ENCODE results near the gene VSNL1.

The VSNL1 gene

DNA sequence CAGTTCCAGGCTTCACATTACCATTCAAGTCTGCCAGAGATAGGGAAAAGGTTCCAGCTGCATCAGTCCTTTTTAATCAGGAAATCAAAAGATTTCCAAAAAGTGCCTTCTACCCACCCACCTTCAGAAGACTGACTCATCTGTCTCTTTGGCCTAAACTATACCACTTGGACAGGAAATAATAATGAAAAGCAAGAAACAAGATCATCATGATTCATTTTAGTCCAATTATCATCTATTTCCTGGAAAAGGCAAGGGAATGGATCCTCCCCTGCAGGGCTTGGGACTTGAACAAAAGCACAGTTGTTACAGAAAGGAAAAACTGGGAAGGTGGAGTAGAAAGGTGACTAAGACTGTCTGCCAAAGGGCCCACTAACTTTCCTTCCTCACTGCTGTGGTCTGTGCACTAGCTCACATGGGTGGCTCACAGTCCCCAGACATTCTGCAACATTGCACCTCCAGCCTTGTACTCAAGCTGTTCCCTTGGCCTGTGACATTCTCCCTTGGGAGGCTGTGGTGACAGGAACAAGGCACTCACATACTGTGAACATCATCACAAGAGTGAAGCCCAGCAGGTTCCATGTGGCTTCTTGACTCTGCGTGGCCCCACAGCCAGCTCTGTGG is 75.3 kb downstream of the VSNL1 start:
- DNase-seq = no peak

DNA sequence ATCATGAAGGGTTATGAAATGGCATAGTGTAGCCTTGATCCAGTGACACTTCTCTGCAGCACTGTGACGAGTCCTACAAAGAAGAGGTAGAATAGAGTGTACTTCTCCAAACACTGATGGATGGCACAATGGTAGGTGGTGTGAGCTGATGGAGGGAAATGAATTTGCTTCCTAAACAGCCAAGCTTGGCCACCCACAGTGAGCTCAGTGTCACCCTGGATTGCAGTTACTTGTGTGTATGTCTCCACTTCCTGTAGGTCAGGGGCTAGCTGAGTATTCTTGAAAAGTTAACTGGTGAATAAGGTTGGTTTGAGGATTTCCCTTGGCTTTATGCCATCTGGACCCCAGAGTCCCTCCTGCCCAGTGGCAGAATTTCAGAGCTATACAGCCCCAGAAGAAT is 75.9 kb downstream of the VSNL1 start:
- no peak for DNase-seq

DNA sequence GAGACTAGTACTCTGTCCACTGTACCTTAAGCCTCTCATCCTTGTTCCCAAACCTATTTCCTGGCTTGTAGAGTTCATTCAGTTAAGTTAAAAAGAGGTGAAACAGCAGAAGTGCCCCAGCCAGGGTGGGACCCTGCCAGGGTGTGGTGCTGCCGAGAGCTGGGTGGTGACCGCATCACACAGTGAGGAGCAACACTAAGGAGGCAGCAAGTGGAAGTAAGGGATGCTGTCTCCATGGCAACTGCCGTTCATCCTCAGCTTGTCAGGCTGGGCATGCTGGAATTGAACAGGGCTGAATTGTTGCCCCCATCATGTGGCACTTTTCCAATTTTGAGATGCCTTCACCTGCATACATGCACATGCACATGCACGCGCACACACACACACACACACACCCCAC is 77.0 kb downstream of the VSNL1 start:
- no peak for DNase-seq

DNA sequence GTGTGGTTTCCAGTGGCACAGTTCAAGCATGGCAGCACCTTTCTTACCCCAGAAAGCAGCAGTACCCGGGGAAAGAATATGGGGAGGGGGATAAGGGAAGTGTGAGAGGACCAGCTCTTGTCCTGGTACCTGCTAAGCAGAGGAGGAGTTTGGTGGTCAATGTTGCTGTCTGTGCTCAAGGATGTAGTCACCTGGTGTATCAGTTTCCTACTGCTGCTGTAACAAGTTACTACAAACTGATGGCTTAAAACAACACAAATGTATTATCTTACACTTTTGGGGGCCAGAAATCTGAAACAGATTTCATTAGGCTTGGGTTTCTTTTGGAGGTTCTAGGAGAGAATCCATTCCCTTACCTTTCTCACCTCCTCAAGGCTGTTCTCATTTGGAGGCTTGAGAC is 77.5 kb downstream of the VSNL1 start:
- no peak for DNase-seq

DNA sequence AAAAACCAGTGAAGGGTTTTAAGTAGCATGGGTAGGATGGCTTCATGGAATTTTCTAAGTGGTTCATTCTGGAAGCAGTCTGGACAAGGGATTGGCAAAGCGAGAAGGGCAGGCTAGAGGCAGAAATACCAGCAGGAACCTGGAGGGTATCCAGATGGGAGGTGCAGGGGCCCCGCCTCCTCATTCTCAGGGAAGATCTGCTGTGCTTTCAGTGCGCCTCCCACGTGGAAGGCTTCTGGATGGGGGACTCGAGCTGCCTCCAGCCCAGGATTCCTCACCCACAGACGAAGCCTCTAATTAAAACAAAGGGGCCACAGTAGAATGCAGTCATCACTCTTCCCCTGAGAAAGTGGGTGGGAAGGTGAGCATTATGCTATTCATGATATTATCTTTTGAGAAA is 79.8 kb downstream of the VSNL1 start:
- no peak for DNase-seq

DNA sequence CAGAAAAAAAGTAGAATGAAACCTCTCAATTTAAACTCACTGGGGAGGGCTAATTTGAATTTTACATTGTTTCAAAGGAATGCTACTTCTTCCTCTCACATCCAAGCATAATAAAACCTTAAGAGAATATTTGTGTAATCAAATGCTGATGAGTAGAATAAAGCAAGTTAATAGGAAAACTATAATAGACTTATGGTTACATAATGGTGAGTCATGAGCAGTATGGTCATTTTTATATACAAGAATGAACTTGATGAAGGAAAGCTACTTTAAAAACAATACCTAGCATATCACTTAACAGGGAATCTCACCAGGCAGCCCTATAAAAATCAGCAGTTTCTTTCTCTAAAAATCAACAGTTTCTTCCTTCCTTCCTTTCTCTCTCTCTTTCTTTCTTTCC is 80.3 kb downstream of the VSNL1 start:
- DNase-seq = no peak

DNA sequence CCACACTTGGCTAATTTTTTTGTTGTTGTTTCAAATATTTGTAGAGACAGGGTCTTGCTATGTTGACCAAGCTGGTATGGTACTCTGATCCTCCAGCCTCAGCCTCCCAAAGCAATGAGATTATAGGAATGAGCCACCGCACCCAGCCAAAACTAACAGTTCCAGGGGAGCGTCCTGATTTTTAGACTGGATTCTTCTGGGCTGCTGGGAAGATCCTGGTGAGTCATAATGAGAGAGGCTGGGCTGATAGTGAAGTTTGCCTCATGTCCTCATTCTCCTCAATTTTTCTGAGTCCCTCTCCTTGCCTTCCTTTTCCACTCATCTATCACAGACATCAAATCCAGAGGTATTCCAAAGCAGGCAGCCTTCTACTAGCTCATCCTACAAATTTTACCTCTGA is 81.3 kb downstream of the VSNL1 start:
- no peak for DNase-seq

DNA sequence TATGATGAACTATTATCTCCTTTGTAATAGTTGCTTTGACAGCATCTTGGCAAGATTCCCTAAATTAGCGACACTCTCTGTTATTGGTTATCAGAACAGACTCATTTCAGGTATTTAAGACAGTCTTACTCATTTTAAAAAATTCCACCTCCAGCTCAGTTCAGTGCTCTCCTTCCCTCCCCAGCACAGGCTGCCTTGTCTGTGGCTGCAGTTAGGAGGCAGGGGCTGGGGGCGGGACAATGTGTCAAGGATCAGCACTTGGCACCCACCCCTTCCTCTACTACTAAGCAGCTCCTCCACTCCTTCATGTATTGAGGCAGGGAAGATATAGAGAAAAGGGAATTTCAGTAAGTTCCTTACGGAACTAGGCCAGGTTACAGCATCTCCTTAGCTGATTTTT is 85.0 kb downstream of the VSNL1 start:
- no peak for DNase-seq

DNA sequence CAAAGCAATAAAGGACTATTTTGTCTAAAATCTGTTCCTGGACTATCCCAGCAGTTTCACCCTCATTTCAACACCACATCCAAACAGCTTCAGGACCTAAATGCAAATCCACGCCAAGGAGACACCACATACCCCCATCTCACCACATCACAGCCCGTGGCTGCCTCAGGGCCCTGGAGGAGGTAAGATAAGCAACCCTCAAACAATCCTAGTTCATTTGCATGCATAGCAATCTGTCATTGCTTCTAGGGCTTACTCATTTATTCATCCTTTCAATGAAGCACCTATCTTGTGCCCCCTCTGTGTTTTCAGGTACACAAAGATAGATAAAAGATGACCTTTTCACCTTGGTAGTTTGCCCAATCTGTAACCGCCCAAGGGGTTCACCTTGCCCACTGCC is 86.5 kb downstream of the VSNL1 start:
- DNase-seq = no peak

DNA sequence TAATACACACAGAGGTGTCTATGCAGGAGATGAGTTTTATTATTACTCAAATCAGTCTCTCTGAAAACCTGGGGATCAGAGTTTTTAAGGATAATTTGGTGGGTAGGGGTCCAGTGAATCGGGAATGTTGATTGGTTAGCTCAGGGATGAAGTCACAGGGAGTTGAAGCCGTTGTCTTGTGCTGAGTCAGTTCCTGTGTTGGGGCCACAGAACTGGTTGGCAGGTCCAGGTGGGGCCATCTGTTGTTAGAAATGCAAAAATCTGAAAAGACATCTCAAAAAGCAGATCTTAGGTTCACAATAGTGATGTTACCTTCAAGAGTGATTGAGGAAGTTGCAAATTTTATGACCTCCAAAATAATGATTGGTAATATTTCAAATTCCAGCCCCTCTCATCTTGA is 86.9 kb downstream of the VSNL1 start:
- DNase-seq = no peak

DNA sequence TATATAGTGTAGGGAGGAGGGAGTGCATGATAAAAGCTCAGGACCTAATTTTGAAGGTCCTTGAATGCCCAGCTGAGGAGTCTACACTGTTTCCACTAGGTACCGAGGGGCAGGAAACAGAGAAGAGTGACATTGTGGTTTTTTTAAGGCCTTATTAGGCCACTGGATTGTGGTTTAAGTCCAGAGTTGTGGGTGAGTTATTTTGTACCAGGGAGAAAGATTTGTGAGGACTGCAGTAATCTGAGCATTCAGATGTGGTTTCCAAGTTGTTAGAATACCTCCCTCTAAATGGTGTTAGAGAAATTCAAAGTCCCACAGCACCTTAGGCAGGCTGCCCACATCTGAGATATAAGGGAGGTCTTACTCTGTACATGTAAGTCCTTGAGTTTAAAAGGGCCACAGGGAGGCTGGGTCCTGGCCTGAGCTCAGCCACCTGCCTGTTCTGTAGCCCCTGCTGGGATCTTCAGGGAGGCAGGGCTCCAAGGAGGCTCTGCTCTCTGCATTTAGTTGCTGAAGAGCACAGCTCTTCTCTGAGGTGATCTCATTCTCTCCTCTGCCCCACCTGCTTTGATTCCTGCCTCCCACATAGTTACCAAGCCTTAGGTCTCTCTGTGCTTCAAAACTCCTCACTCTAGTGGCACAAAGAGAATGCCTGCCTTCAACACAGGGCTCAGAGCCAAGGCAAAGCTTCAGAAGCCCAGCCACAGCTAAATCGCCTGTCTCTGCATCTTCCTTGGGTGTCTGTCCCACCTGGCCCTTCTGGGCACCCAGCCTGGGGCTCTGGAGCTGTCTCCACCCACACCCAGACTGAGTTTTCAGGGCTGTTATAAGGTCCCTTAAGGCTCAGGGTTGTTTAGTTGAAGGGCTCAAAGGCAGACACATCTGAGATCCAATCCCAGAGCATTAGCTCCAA is 88.1 kb downstream of the VSNL1 start:
- no peak for DNase-seq

DNA sequence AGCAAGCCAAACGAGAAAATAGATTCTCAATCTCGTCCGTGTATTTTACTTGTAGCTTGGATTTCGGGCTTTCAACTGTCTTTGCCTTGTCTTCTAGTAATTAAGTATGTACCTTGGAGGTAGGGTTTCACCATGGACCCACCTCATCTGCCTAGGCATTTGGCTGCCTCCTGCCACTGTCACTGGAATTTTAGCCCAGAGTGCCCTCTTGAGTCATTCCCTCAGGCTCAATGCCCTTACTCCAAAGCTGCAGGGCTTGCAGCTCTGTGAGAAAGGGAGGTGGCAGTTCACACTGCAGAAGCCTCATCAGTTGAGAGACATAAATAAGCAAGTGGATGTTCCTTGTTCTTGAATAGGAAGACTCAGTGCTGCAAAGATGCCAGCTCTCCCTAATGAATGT is 89.6 kb downstream of the VSNL1 start:
- DNase-seq = no peak

DNA sequence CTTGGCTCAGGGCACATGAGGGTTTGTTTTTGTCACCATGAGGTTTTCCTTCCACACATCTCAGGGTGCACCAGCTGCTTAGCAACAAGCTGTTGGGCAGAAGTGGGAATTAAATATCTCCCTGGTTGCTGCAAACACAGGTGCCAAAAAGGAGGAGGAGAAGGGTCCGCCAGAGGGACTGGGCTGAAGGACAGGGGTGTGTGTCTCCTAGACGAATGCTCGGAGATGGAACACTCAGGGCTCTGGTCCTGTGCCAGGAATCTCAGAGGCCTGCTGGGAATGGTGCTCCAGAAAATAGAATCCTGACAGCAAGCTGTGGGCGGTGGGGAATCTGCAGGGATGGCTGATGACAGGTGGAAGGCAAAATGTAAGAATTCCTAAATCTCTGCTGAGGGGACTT is 94.5 kb downstream of the VSNL1 start:
- DNase-seq = peak; percentile 44

DNA sequence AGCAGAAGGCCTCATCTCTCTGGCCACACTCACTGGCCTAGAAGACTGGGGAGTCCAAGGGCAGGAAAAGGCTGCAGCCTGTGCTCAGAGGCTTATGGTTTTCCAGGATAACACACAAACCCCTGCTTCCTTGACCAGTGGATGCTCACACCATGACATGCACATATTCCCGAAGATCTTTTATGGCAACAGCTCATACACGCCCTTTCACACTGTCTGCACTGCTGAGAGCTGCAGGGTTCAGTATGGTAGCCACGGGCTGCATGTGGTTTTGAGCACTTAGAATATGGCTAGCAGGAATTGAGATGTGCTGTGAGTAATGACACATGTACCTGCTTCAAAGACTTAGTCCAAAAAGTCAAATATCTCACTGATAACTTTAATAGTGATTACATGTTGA is 95.8 kb downstream of the VSNL1 start:
- DNase-seq = no peak

DNA sequence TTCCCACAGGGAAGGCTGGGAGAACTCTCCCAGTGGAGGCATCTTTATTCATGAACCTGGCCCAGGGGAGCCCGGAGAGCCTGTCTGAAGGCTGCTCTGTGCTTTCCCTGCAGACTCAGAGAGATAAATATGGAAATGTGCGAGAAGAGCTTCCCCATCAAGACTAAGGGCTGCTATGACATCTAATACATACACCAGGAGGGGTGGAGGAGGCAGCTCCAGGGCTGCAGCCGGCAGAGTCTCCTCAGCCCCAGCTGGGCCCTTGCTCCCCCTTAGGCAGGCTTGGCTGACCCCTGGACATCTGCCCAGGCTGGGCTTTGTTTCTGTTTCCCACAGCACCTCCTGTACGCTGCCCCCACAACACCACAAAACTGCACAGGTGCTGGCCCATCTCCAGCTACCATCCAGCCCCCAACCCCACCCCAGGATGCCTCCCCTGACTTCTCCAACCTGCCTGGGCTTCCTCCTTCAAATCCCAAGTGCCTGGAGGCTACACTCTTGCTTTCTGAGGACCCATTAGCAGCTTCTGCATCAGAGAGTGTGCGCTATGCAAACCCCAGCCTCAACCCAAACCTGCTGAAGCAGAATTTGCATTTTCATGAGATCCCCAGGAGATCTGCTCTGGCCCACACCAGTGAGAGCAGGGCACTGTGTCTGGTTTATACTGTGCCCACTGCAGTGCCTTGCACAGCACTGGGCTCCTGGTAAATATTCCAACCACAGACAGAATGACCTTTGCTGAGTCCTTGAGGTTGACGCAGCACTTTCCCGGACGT is 96.8 kb downstream of the VSNL1 start:
- DNase-seq = no peak

DNA sequence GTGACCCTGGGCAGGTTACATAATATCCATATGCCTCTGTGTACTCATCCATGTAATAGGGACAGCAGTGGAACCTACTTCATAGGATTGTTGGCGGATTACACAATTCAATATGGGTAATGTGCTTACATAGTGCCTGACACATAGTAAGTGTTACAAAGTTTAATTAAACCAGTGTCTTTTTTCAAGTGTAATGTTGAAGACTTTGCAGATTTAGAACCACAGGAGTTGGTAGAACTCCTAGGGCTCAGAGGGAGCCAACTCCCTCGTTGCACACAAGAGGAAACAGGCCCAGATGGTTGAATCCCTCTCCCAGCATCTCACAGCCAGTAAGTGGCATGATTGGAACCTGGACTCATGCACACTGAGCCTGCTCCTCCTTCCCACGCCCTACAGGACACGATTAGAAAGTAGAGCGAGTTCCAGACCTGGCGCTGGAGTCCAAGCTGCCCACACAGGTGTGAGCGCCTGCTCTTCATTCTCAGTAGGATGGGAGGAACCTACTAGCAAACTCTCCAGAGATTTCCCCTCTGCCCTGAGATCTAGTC is 97.8 kb downstream of the VSNL1 start:
- DNase-seq = no peak

DNA sequence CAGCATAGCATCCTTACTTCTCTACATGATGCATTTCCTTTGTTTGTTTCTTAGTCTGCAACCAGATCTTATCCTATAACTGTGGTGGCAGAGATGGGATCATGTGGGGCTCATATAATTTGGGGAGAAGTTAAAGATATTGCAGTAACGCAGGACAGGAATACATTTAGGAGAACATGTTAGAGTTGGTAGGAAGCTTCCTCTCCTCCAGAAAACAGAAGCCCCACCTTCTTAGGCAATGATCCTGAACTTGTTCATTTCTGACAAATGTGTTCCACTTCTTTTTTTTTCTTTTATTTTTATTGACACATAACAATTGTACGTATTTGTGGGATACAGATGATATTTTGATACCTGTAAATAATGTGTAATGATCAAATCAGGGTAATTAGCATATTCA is 99.9 kb downstream of the VSNL1 start:
- no peak for DNase-seq

DNA sequence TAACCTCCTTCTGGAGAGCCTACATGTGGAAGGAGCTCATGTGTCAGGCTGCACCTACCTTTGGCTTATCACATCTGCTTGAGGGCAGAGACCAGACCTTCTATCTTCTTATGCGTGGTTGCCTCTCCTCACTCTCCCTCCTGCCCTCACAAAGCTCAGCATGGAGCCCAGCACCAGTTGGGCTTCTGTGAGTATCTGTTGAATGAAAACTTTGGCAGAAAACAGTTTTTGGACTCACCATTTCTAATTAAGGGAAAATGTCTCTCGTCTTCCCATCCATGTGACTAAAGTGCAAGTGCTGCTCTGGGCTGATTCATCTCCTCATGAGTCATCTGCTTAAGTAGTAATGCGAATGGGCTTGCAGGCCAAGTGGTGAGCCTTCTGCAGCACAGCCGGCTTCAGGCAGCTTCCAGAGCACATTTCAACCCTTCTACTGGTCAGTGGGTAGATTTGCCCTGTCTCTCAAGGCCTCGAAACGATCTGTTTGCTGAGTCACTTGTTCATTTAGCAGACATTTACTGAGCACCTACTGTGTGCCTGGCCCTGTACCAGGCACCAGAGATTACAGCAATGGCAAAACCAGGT is 102.6 kb downstream of the VSNL1 start:
- DNase-seq = no peak

DNA sequence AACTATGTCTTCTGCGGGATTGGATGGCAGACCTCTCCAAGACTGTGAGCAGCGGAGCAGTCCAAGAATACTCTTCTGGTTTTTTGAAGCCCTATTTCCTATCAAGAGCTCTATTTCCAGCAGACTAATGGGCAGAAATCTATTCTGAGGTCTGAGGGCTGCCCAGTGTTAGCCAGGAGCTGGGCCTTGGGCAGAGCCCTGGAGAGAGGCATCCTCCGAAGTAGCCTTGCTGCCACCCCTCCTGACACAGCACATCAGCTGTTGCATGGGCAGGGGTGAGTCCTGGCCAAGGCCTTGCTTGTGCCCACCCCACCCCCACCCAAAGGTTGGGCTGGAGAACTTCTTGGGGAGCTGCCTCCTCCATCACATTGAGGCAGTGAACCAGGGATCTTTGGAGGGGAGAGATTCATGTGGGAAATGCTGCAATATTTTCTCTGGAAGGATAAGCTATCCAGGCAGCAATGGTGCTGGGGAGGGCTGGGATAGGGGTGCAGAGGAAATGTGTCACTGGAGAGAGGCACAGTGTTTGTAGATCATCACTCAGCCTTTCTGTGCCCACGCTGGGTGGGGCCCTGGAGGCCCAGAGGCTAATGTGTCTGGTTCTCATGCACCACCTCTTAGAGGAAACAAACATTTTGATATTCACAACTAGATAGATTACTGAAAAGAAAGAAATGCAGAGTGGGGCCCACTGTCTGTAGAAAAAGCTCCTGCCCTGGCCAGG is 104.7 kb downstream of the VSNL1 start:
- DNase-seq = no peak

DNA sequence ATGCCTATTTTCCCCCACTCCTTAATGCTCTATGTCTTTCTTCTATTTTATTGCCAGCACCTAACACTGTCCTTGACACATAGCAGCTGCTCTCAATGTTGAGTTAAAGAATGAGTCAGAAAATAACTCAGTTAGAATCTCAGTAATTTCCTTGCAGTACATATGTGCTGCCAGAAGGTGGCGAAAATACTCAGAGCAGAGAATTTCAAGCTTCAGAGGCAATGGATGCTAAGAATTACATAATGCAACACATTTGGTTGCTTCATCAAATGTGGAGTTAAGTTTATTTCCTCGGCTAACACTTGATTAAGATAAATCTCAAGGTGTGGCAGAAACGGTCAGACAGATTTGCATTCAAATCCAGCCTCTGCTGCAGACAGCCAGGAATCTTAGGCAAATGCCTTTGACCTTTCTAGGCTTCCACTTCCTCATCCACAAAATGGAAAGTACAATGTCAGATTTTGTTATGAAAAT is 105.6 kb downstream of the VSNL1 start:
- DNase-seq = peak; percentile 41

DNA sequence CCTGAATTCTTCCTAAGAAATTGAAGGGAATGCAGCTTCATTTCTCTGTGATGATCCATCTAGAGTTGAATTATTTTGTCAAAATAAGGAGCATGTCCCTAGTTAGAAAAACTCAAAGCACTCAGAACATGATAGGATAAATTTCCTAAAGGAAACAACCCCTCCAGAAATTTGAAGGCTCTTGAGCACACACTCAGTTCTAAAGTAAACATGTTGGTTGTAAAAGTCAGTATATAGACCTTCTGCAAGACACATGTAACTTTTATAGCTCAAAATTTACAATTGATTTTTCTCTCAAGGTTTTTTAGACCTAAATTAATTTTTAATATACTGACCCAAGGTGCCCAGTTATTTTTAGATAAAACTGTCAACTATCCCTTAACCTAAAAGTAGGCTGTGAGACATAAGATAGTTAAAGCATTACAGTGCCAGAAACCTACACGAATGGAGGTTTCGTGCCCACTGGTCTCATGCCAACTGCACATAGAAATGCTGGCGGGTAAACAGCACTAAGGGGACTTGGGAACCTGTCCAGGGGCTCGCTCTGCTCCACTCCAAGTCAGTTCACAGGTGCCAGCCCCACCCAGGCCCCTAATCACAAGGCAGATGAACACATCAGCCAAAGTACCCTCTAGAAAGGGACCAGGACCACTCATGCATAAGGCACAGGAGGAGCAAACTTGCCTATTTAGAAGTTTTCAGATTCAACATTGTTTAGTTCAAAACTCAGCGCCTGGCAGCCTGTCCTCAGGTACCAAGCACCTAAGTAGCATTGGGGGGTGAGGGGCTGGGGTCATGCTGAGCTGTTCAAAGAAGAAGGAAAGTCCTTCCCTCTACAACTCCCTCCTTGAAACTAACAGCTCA is 106.6 kb downstream of the VSNL1 start:
- no peak for DNase-seq

All from right hindlimb (tissue), 1 donor.